Nephron (organoid): Measurements from ENCODE around the gene LRP6.

Experiments used
- H3K27ac Mint-ChIP-seq, 3 experiments: 2 replicates each; pipeline ENCODE4 v1.8.0; 2020; ENCODE audit warnings: mixed read lengths in 3 of 3, mild to moderate bottlenecking in 2 of 3, moderate library complexity in 1 of 3
- H3K27me3 Mint-ChIP-seq: 2 replicates; pipeline ENCODE4 v1.8.0; 2021; ENCODE audit warnings: low read depth, mild to moderate bottlenecking, moderate library complexity, mixed read lengths
- H3K36me3 Mint-ChIP-seq: 2 replicates; pipeline ENCODE4 v1.8.0; 2020; ENCODE audit warnings: low read depth, mixed read lengths
- H3K4me1 Mint-ChIP-seq: 2 replicates; pipeline ENCODE4 v1.8.0; 2020; ENCODE audit warnings: mixed read lengths
- H3K4me3 Mint-ChIP-seq, 3 experiments: 2 replicates each; pipeline ENCODE4 v1.8.0; 2020; ENCODE audit warnings: mild to moderate bottlenecking in 3 of 3, mixed read lengths in 3 of 3, moderate library complexity in 2 of 3
- H3K9me3 Mint-ChIP-seq: 2 replicates; pipeline ENCODE4 v1.8.0; 2020; ENCODE audit warnings: mixed read lengths
- TF ChIP-seq, protein P1 (sequence below), 3 experiments: fragments of 200-600 bp; sonication (generic); IDR thresholded peaks; one replicate each; pipeline ENCODE4 v1.5.0; 2021; ENCODE audit warnings: antibody characterized with exemption in 3 of 3; ENCODE audit not compliant: unreplicated experiment in 3 of 3

LRP6 gene

DNA sequence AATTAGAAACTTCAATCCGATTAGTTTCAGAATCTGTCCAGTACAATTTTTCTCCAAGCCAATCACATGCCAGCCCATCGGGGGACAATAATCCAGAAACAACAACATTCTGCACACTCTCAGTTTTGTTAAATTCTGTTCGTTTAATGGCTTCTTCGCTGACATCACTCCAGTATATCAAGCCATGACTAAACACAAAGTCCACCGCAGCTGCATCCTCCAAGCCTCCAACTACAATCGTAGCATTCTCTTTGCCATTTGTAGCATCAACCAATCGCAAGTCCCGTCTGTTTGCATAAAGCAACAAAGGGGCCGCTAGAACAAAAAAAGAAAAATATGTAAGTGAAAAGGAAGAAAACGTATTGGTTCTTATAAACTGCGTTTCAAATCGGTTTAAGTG lies 22.5 kb downstream of the LRP6 start:
- TF ChIP-seq, protein P1, sequence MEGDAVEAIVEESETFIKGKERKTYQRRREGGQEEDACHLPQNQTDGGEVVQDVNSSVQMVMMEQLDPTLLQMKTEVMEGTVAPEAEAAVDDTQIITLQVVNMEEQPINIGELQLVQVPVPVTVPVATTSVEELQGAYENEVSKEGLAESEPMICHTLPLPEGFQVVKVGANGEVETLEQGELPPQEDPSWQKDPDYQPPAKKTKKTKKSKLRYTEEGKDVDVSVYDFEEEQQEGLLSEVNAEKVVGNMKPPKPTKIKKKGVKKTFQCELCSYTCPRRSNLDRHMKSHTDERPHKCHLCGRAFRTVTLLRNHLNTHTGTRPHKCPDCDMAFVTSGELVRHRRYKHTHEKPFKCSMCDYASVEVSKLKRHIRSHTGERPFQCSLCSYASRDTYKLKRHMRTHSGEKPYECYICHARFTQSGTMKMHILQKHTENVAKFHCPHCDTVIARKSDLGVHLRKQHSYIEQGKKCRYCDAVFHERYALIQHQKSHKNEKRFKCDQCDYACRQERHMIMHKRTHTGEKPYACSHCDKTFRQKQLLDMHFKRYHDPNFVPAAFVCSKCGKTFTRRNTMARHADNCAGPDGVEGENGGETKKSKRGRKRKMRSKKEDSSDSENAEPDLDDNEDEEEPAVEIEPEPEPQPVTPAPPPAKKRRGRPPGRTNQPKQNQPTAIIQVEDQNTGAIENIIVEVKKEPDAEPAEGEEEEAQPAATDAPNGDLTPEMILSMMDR (IDR thresholded peaks at IDR 0.05; ENCODE audit: unreplicated experiment in 3 of 3) = no peak
- Mint-ChIP-seq H3K36me3 (peaks cover 38% of the 10 kb centered on the region), H3K9me3 (peaks cover 5% of the 10 kb centered on the region), H3K4me3 (no peak overlapping the region), H3K27me3 (no peaks in the 10 kb centered on the region), H3K4me1 (peaks cover 34% of the 10 kb centered on the region), H3K27ac (peak overlapping the region in 1 of 3 experiments; percentile 16)

DNA sequence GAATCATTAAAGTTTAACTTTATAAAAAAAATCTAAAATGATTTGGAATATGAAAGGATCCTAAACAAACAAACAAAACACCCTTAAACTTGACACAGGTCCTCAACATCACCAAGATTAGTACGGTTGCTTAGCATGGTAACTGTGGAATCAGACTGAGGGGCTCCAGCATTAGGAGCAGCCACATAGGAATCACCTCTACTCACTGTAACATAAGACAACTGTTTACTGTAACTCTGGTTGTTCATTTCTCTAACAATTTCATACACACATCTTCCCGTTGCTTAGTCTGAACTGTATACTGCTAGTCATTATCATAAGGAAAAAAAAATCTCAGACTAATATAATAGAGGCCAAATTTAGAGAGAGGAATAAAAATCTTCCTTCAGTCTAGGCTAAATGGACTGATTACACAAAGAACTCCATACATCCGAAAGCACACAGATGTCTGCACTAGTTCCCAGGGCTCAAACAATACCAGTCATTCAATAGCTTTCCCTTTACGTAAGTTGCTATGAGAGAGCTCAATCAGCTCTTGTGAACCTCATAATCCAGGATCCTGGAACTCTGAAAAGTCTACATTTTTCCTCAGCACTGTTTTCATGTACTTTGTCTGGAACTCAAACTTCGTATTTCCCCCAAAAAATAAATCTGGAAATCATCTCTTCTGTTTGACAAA lies 26.0 kb downstream of the LRP6 start:
- TF ChIP-seq, protein P1 (IDR thresholded peaks at IDR 0.05; ENCODE audit: unreplicated experiment in 3 of 3) = no peak
- Mint-ChIP-seq H3K36me3 (peaks cover 64% of the 10 kb centered on the region), H3K27ac (peak overlapping the region; percentile 55 to 78 (median 75)), H3K27me3 (no peaks in the 10 kb centered on the region), H3K4me1 (peaks cover 21% of the 10 kb centered on the region), H3K9me3 (peaks cover 18% of the 10 kb centered on the region), H3K4me3 (no peak overlapping the region)

DNA sequence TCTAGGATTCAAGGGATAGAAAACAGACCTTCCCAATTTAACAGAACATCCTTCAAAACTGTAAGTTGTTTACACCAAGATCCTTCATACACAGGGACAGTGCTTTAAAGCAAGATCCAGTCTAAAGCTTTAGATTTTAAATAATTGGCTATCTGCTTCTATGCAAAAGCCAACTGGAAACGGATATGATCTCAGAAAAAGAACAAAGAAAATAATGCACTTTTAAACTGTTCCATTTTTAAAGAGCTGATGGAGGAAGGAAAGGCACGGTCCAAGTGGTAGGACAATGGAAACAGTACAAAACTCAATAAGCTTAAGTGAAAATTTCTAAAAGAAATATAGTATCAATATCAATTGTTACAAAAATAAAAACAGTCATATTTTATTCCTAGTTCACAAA lies 27.7 kb downstream of the LRP6 start:
- no peaks in the 10 kb centered on the region for H3K27me3 Mint-ChIP-seq
- peaks cover 21% of the 10 kb centered on the region for H3K4me1 Mint-ChIP-seq
- TF ChIP-seq, protein P1 (IDR thresholded peaks at IDR 0.05; ENCODE audit: unreplicated experiment in 3 of 3) = no peak
- peaks cover 69% of the 10 kb centered on the region for H3K36me3 Mint-ChIP-seq
- peak overlapping the region in 1 of 3 experiments; percentile 51 for H3K27ac Mint-ChIP-seq
- peaks cover 18% of the 10 kb centered on the region for H3K9me3 Mint-ChIP-seq
- H3K4me3 Mint-ChIP-seq = no peak overlapping the region

DNA sequence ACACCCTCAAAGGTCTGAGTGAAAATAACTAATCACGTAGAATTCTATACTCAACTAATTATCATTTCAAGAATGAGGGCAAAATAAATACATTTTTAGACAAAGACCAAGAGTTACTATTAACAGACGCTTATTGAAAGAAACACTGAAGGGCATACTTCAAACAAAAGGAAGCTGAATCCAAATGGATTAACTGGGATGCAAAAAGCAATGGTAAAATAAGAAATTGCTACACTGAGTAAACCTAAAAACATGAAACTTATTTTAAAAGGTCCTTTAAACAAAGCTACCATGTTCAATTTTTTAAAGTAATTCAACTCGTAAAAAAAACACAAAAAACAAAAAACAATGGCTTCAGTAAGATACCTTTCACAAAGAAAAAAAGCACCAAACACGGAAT lies 28.2 kb downstream of the LRP6 start:
- Mint-ChIP-seq H3K27me3 (no peaks in the 10 kb centered on the region), H3K4me3 (no peak overlapping the region), H3K9me3 (peaks cover 18% of the 10 kb centered on the region), H3K27ac (peak overlapping the region in 1 of 3 experiments; percentile 51), H3K4me1 (peaks cover 21% of the 10 kb centered on the region), H3K36me3 (peaks cover 65% of the 10 kb centered on the region)
- TF ChIP-seq, protein P1 (IDR thresholded peaks at IDR 0.05; ENCODE audit: unreplicated experiment in 3 of 3) = no peak

DNA sequence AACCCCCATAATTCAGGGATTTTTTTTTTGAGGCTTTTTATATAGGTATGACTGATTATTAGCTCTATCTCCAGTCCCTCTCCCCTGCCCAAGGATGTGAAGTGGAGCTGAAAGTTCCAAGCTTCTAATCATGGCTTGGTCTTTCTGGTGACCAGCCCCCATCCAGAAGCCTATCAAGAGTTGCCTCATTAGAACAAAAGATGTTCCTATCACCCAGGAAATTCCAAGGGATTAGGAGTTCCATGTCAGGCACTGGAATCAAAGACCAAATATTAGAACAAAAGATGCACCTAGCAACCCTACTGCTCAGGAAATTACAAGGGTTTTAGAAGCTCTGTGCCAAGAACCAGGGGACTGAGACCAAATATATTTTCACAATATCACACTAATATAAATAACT lies 29.9 kb downstream of the LRP6 start:
- H3K27ac Mint-ChIP-seq = no peak overlapping the region
- H3K36me3 Mint-ChIP-seq = peaks cover 69% of the 10 kb centered on the region
- peaks cover 18% of the 10 kb centered on the region for H3K9me3 Mint-ChIP-seq
- H3K4me1 Mint-ChIP-seq = peaks cover 18% of the 10 kb centered on the region
- no peak overlapping the region for H3K4me3 Mint-ChIP-seq
- TF ChIP-seq, protein P1 (IDR thresholded peaks at IDR 0.05; ENCODE audit: unreplicated experiment in 3 of 3) = no peak
- no peaks in the 10 kb centered on the region for H3K27me3 Mint-ChIP-seq

DNA sequence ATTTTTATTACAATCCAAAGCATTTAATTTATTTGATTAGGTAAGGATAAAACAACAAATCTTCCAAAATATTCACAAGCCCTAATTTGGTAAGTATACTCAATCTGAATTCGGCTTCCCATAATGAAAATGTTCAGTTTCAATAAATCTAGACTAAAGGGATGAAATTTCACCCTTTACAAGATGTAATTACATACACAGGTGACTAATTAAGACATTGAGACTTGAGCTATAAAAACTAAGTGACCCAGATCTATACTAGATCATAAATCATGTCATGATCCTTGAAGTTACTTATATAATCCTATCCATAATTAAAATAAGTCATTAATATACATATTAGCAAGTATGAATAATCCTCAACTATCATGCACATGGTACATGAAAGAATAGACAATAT lies 36.6 kb downstream of the LRP6 start:
- peaks cover 37% of the 10 kb centered on the region for H3K36me3 Mint-ChIP-seq
- no peaks in the 10 kb centered on the region for H3K27me3 Mint-ChIP-seq
- H3K4me3 Mint-ChIP-seq = no peak overlapping the region
- peaks cover 32% of the 10 kb centered on the region for H3K4me1 Mint-ChIP-seq
- H3K9me3 Mint-ChIP-seq = peaks cover 12% of the 10 kb centered on the region
- TF ChIP-seq, protein P1 (IDR thresholded peaks at IDR 0.05; ENCODE audit: unreplicated experiment in 3 of 3) = no peak
- peak overlapping the region in 1 of 3 experiments; percentile 85 for H3K27ac Mint-ChIP-seq
